Transverse colon (tissue), 4 donors: ENCODE measurements around the gene RFTN1. TPM values are rescaled to one million over a fixed set of nuclear protein-coding genes. Genes with fewer than 3 reads are reported as not detected.
"Not testable (repeated sequence)": the region's sequence is repeated elsewhere in the genome, so short reads cannot be mapped to it uniquely, and the experiment has no call there.

ENCODE experiments used
- DNase-seq: peaks from one replicate; pipeline ENCODE4 v3.0.0-alpha.2; 2019
- H3K27ac ChIP-seq, 4 donors: fragments of 200-600 bp; sonication (generic); 2 replicates each; pipeline ENCODE4 v1.5.1; 2016 to 2018; ENCODE audit warnings: inconsistent platforms in 4 of 4
- H3K27me3 ChIP-seq: fragments of 200-600 bp; sonication (generic); 2 replicates; pipeline ENCODE4 v1.5.1; 2017; ENCODE audit warnings: inconsistent platforms
- H3K36me3 ChIP-seq, 4 donors: fragments of 200-600 bp; sonication (generic); 2 replicates each; pipeline ENCODE4 v1.5.1; 2017 to 2019; ENCODE audit warnings: inconsistent platforms in 4 of 4
- H3K4me1 ChIP-seq, 4 donors: fragments of 200-600 bp; sonication (generic); 2 replicates each; pipeline ENCODE4 v1.5.1; 2017 to 2020; ENCODE audit warnings: inconsistent platforms in 4 of 4
- H3K4me3 ChIP-seq, 4 donors: fragments of 200-600 bp; sonication (generic); 1 replicate in 1 of 4; 2 replicates in 3 of 4; pipeline versions ENCODE4 v1.5.1 to v1.6.1; 2017 to 2019; ENCODE audit warnings: inconsistent platforms in 4 of 4
- H3K9me3 ChIP-seq, 2 donors: fragments of 200-600 bp; sonication (generic); 2 replicates each; pipeline ENCODE4 v1.5.1; 2017 to 2019; ENCODE audit warnings: inconsistent platforms in 2 of 2
- EP300 ChIP-seq: sonication (generic); formaldehyde crosslinking; IDR thresholded peaks from one replicate; pipeline ENCODE4 v1.6.1; 2017; ENCODE audit warnings: antibody characterized with exemption, low read depth
- POLR2A ChIP-seq: fragments of 450-650 bp; IDR thresholded peaks from one replicate; pipeline ENCODE4 v1.6.1; 2016; ENCODE audit warnings: antibody characterized with exemption, mild to moderate bottlenecking, moderate library complexity
- POLR2AphosphoS5 ChIP-seq, 3 donors: sonication (generic); formaldehyde crosslinking; IDR thresholded peaks; one replicate each; pipeline ENCODE4 v1.6.1; 2016; ENCODE audit warnings: antibody characterized with exemption in 3 of 3
- WGBS, 2 donors: methylation state at CpG; one replicate each; pipeline ENCODE4 v1.1.5; 2018; ENCODE audit warnings: low coverage in 1 of 2; 5-methylcytosine and 5-hydroxymethylcytosine counted together
- in situ Hi-C, 4 donors: fragments of 200-750 bp; cut with MboI; loops; one replicate each; pipeline versions ENCODE4 v1.15.0 to v1.15.1; 2017; ENCODE audit warnings: low sequenced_read_pairs in 3 of 4, low pct_ligation_motif_present in 1 of 4, low pct_unique_long_range_greater_than_20kb in 1 of 4
- intact Hi-C: fragments of 100-400 bp; cut with DNase I; formaldehyde crosslinking; loops from one replicate; pipeline ENCODE4 v1.15.1; 2023; ENCODE audit warnings: low total_unique reads
- total RNA-seq, 4 donors: library from RNA; depleted of rRNA; stranded (reverse); fragments of >200 nt; gene quantifications; one replicate each; pipeline ENCODE4 v1.1.0, GENCODE V29; 2016
- TF ChIP-seq, protein P1 (sequence below), 5 experiments: fragments of 200-600 bp in 3 of 5; fragments of 450-650 bp in 2 of 5; sonication (generic) in 3 of 5; IDR thresholded peaks; 1 replicate in 2 of 5; 2 replicates in 3 of 5; pipeline ENCODE4 v1.5.1; 2016 to 2017; ENCODE audit warnings: antibody characterized with exemption in 5 of 5, inconsistent platforms in 3 of 5, mild to moderate bottlenecking in 2 of 5, moderate library complexity in 1 of 5

The RFTN1 gene
- total RNA-seq, 4 donors from 2014 or later = 6.7 to 25.7 (median 15.7) TPM

DNA sequence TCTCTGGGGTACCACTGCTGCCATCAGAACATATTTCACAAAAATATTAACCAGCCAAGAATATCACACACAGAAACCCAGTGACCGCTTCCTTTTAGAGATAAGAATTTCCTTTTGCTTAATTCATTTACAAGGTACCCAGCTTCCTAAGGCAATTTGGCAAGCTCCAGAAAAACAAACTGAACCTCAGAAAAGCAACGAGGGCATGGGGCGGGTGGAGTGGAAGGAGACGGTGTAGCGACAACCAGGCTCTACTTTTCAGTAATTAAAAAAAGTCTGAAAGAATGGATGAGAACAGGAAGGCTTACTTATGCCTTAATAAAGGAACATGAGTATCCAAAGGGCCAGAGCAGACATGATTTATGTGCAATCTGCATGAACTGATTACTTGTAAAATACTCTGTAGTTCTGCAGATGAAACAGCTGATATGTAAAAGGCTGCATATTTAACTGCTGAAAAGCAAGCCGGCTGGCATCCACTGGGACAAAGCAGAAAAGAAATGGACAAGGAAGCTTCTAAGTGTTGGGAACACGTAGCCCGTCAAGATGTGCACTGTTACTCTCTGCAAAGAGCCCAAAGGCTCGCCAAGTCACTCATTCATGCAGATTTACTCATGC is 18.6 kb downstream of the RFTN1 start:
- DNase-seq = no peak
- intact Hi-C loops = no loop called here
- Histone ChIP-seq H3K4me3 (no peak overlapping the region), H3K4me1 (peaks cover 0 to 12% (median 0%) of the 10 kb centered on the region in 4 donors), H3K36me3 (no peaks in the 10 kb centered on the region), H3K27ac (no peak overlapping the region), H3K9me3 (no peaks in the 10 kb centered on the region), H3K27me3 (no peaks in the 10 kb centered on the region)
- TF ChIP-seq POLR2A (no peak), POLR2AphosphoS5 (IDR thresholded peaks at IDR 0.05) (no peak), EP300 (no peak)
- TF ChIP-seq, protein P1, sequence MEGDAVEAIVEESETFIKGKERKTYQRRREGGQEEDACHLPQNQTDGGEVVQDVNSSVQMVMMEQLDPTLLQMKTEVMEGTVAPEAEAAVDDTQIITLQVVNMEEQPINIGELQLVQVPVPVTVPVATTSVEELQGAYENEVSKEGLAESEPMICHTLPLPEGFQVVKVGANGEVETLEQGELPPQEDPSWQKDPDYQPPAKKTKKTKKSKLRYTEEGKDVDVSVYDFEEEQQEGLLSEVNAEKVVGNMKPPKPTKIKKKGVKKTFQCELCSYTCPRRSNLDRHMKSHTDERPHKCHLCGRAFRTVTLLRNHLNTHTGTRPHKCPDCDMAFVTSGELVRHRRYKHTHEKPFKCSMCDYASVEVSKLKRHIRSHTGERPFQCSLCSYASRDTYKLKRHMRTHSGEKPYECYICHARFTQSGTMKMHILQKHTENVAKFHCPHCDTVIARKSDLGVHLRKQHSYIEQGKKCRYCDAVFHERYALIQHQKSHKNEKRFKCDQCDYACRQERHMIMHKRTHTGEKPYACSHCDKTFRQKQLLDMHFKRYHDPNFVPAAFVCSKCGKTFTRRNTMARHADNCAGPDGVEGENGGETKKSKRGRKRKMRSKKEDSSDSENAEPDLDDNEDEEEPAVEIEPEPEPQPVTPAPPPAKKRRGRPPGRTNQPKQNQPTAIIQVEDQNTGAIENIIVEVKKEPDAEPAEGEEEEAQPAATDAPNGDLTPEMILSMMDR (IDR thresholded peaks at IDR 0.05) = no peak
- in situ Hi-C loops = no loop called here
- 18 to 43% methylated on average over 5 to 9 of the region's 9 CpGs for WGBS, 2 donors

DNA sequence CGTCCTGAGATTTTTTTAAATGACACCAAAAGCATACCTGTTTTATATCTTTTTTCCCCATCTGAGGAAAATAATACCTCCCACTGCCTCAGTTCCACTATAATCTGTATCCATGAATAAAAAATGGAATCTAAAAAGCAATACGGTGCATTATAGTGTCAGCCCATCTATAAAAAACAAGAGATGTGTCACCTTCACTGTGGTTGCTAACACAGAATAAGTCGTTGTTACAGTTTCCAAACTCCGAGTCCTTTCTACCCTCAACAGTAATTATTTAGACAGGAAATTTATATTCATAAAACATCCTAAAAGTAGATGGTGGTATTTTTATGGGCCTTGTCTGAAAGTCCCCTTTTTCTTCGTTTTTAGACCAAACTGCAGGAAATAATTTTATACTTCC is 19.4 kb downstream of the RFTN1 start:
- TF ChIP-seq POLR2AphosphoS5 (IDR thresholded peaks at IDR 0.05) (no peak), EP300 (no peak), POLR2A (no peak)
- TF ChIP-seq, protein P1 (IDR thresholded peaks at IDR 0.05) = no peak

DNA sequence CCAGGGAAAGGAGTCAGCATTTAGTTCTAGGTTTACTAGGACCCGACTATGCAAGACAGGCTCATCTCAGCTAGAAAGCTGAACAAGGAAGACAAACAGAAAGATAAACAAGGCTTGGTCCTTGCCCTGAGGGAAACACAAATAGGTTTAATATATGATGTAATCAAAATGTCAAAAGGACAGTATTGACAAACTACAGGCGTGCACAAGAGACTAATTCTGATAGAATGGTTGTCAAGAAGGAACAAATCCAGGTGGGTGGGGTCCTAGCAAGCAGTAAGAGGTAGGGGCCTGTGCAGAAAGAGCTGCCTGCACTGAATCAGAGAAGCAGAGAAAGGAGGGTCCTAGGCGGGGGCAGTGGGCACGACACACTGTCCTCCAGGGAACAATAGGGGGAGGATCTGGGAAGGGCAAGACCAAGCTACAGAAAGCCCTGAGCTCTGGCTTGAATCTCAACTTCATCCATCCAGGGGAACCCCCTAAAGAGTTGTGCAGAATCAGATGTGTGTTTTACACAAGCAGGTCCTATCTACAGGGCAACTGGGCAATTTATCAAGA is 23.4 kb downstream of the RFTN1 start:
- Histone ChIP-seq H3K4me3 (no peak overlapping the region), H3K4me1 (peaks cover 0 to 13% (median 3%) of the 10 kb centered on the region in 4 donors), H3K9me3 (no peaks in the 10 kb centered on the region), H3K27ac (no peak overlapping the region), H3K27me3 (no peaks in the 10 kb centered on the region), H3K36me3 (no peaks in the 10 kb centered on the region)
- in situ Hi-C loops (no loop called here), intact Hi-C loops (no loop called here)
- DNase-seq = no peak
- WGBS, 2 donors = 53 to 62% methylated on average over 2 to 4 of the region's 4 CpGs
- TF ChIP-seq, protein P1 (IDR thresholded peaks at IDR 0.05) = no peak
- TF ChIP-seq POLR2AphosphoS5 (IDR thresholded peaks at IDR 0.05) = no peak
- TF ChIP-seq EP300 = no peak
- TF ChIP-seq POLR2A = no peak

More for the DNA sequence above, 19.4 kb downstream of the RFTN1 start:
- peaks cover 0 to 12% (median 0%) of the 10 kb centered on the region in 4 donors for H3K4me1 ChIP-seq
- in situ Hi-C loops = no loop called here
- no peaks in the 10 kb centered on the region for H3K36me3 ChIP-seq
- no peaks in the 10 kb centered on the region for H3K9me3 ChIP-seq
- no peak overlapping the region for H3K27ac ChIP-seq
- no peak overlapping the region for H3K4me3 ChIP-seq
- WGBS, 2 donors = 68 to 75% methylated on average over 5 of the region's 5 CpGs
- no peaks in the 10 kb centered on the region for H3K27me3 ChIP-seq
- no peak for DNase-seq
- intact Hi-C loops = no loop called here

- H3K9me3 ChIP-seq, H3K4me3 ChIP-seq, H3K36me3 ChIP-seq, in situ Hi-C loops, DNase-seq, H3K27me3 ChIP-seq, intact Hi-C loops, H3K27ac ChIP-seq: not testable (repeated sequence)
- H3K4me1 ChIP-seq = peaks cover 0 to 10% (median 4%) of the 10 kb centered on the region in 4 donors
- WGBS, 2 donors = 78 to 94% methylated on average over 5 to 8 of the region's 8 CpGs
These were observed 24.0 kb downstream of the RFTN1 start for GRCh38 chr3:16489326-16490061.
